A549 (cell line): ENCODE measurements around the gene IGSF23. TPM values are rescaled to one million over a fixed set of nuclear protein-coding genes. Genes with fewer than 3 reads are reported as not detected.

ENCODE experiments used
- ATAC-seq, 2 experiments: fragments of 200-7000 bp in 1 of 2; fragments of >200 bp in 1 of 2; cut with Nextera tagmentation in 1 of 2; cut with Tn5 transposase in 1 of 2; 3 replicates each; pipeline versions ENCODE4 v1.8.0 to v1.9.1; 2018 to 2020; ENCODE audit warnings: mild to moderate bottlenecking in 1 of 2, moderate library complexity in 1 of 2
- CTCF ChIA-PET: fragments of 300-600 bp; sonication (Branson Sonifier 250); formaldehyde crosslinking; extraction: SDS; loops from one replicate; lab custom pipeline; 2021; ENCODE audit warnings: antibody characterized with exemption, inconsistent platforms; lab: Yijun Ruan, JAX
- POLR2A ChIA-PET: fragments of 350-600 bp; formaldehyde crosslinking; extraction: SDS; loops from one replicate; lab custom pipeline; 2021; ENCODE audit warnings: antibody characterized with exemption, inconsistent platforms; lab: Yijun Ruan, JAX
- DNase-seq, 2 experiments: peaks; one replicate each; pipeline versions ENCODE4 v3.0.0 to v3.0.0-alpha.2; 2011 to 2016; ENCODE audit warnings: low read depth in 1 of 2, low spot score in 1 of 2
- FAIRE-seq: peaks from 2 replicates; lab custom pipeline; 2011; peaks lifted over from hg19 to GRCh38; lab: Jason Lieb, UNC
- H3K27ac ChIP-seq, 2 experiments: fragments of >200 bp; sonication (Bioruptor Twin); formaldehyde crosslinking; 3 replicates each; pipeline ENCODE4 v1.5.1; 2016 to 2017
- H3K4me1 ChIP-seq: fragments of >200 bp; sonication (Bioruptor Twin); formaldehyde crosslinking; 3 replicates; pipeline ENCODE4 v1.6.1; 2016
- H3K4me2 ChIP-seq: fragments of >200 bp; sonication (Bioruptor Twin); formaldehyde crosslinking; 3 replicates; pipeline ENCODE4 v1.6.1; 2016
- H3K4me3 ChIP-seq: fragments of >200 bp; sonication (Bioruptor Twin); formaldehyde crosslinking; 3 replicates; pipeline ENCODE4 v1.5.1; 2016
- H3K9me3 ChIP-seq: fragments of >200 bp; sonication (Bioruptor Twin); formaldehyde crosslinking; 3 replicates; pipeline ENCODE4 v1.6.1; 2016
- CHD2 ChIP-seq: fragments of 150-350 bp; IDR thresholded peaks from 2 replicates; pipeline ENCODE4 v1.6.1; 2014; ENCODE audit warnings: low read length; ENCODE audit not compliant: partially characterized antibody
- CHD4 ChIP-seq: fragments of 200-600 bp; sonication (generic); IDR thresholded peaks from 2 replicates; pipeline ENCODE4 v1.6.1; 2016; ENCODE audit warnings: antibody characterized with exemption, mild to moderate bottlenecking, borderline replicate concordance
- EP300 ChIP-seq, 2 experiments: fragments of >200 bp; sonication (Bioruptor Twin); formaldehyde crosslinking; IDR thresholded peaks; 2 replicates in 1 of 2; 3 replicates in 1 of 2; pipeline ENCODE4 v1.6.1; 2016 to 2017
- FOSB ChIP-seq: fragments of 250-450 bp; sonication (Bioruptor Pico); IDR thresholded peaks from 2 replicates; pipeline ENCODE4 v1.5.0; 2020; ENCODE audit warnings: mild to moderate bottlenecking, moderate library complexity
- FOXS1 ChIP-seq: fragments of 250-450 bp; sonication (Bioruptor Pico); IDR thresholded peaks from 2 replicates; pipeline ENCODE4 v1.5.0; 2020; ENCODE audit warnings: mild to moderate bottlenecking, moderate library complexity
- GATA3 ChIP-seq: IDR thresholded peaks from 2 replicates; pipeline ENCODE4 v1.6.1; 2012; ENCODE audit warnings: borderline replicate concordance
- HDAC2 ChIP-seq: fragments of 200-600 bp; sonication (generic); IDR thresholded peaks from 2 replicates; pipeline ENCODE4 v1.6.1; 2016
- HEYL ChIP-seq: fragments of 250-450 bp; sonication (Bioruptor Pico); IDR thresholded peaks from 2 replicates; pipeline ENCODE4 v1.8.0; 2021; ENCODE audit warnings: mild to moderate bottlenecking, moderate library complexity
- JUN ChIP-seq, 2 experiments: fragments of >200 bp; sonication (Bioruptor Twin); formaldehyde crosslinking; IDR thresholded peaks; 2 replicates in 1 of 2; 3 replicates in 1 of 2; pipeline ENCODE4 v1.6.1; 2016 to 2017
- KDM5A ChIP-seq: fragments of 200-600 bp; sonication (generic); IDR thresholded peaks from 2 replicates; pipeline ENCODE4 v1.6.1; 2016; ENCODE audit warnings: antibody characterized with exemption, mild to moderate bottlenecking
- PHF8 ChIP-seq: fragments of 200-600 bp; sonication (generic); IDR thresholded peaks from 2 replicates; pipeline ENCODE4 v1.6.1; 2016; ENCODE audit warnings: low read depth, mild to moderate bottlenecking, antibody characterized with exemption, moderate library complexity, borderline replicate concordance
- RNF2 ChIP-seq: fragments of 200-600 bp; sonication (generic); IDR thresholded peaks from 2 replicates; pipeline ENCODE4 v1.6.1; 2016; ENCODE audit warnings: low read depth, mild to moderate bottlenecking, antibody characterized with exemption, moderate library complexity, borderline replicate concordance
- TFCP2L1 ChIP-seq: fragments of 250-450 bp; sonication (Bioruptor Pico); IDR thresholded peaks from 2 replicates; pipeline ENCODE4 v1.5.0; 2021; ENCODE audit warnings: mild to moderate bottlenecking
- ZNF302 ChIP-seq: fragments of 250-450 bp; sonication (Bioruptor Pico); IDR thresholded peaks from 2 replicates; pipeline ENCODE4 v1.9.0; 2021; ENCODE audit warnings: inconsistent platforms, mild to moderate bottlenecking, moderate library complexity
- WGBS: methylation state at CpG from one replicate; pipeline ENCODE4 v1.1.6; 2017; ENCODE audit errors: missing lambda C conversion rate; 5-methylcytosine and 5-hydroxymethylcytosine counted together
- polyA plus RNA-seq, 4 experiments: library from polyadenylated mRNA; depleted of rRNA in 3 of 4; stranded (reverse); fragments of >200 nt; fragmentation: RNase III in 1 of 4; extraction: RNeasy Plus Mini Kit Qiagen cat#74134 plus additional on column Dnase treatment in 1 of 4; gene quantifications; 2 replicates in 3 of 4; 3 replicates in 1 of 4; pipeline ENCODE4 v1.2.3, GENCODE V29; 2011 to 2017
- TF ChIP-seq, protein P1 (sequence below): IDR thresholded peaks from 2 replicates; pipeline ENCODE4 v1.6.1; 2012
- TF ChIP-seq, protein P2 (sequence below): fragments of >200 bp; sonication (Bioruptor Twin); formaldehyde crosslinking; IDR thresholded peaks from 3 replicates; pipeline ENCODE4 v1.5.1; 2016
- TF ChIP-seq, protein P3 (sequence below): fragments of 250-450 bp; sonication (Bioruptor Pico); IDR thresholded peaks from 2 replicates; pipeline ENCODE4 v1.5.0; 2021; ENCODE audit warnings: mild to moderate bottlenecking, moderate library complexity, borderline replicate concordance
- TF ChIP-seq, protein P4 (sequence below): fragments of 250-450 bp; sonication (Bioruptor Pico); IDR thresholded peaks from 2 replicates; pipeline ENCODE4 v1.5.0; 2020; ENCODE audit warnings: low read depth, mild to moderate bottlenecking, moderate library complexity
- TF ChIP-seq, protein P5 (sequence below): fragments of >200 bp; sonication (Bioruptor Twin); formaldehyde crosslinking; IDR thresholded peaks from 3 replicates; pipeline ENCODE4 v1.6.1; 2016
- TF ChIP-seq, protein P6 (sequence below): fragments of 450-650 bp; IDR thresholded peaks from 2 replicates; pipeline ENCODE4 v1.6.1; 2014; ENCODE audit warnings: antibody characterized with exemption

Gene IGSF23
- polyA plus RNA-seq, 2 of the 4 experiments (the other 2 are of a cell fraction) = 0.14 to 0.35 TPM

DNA sequence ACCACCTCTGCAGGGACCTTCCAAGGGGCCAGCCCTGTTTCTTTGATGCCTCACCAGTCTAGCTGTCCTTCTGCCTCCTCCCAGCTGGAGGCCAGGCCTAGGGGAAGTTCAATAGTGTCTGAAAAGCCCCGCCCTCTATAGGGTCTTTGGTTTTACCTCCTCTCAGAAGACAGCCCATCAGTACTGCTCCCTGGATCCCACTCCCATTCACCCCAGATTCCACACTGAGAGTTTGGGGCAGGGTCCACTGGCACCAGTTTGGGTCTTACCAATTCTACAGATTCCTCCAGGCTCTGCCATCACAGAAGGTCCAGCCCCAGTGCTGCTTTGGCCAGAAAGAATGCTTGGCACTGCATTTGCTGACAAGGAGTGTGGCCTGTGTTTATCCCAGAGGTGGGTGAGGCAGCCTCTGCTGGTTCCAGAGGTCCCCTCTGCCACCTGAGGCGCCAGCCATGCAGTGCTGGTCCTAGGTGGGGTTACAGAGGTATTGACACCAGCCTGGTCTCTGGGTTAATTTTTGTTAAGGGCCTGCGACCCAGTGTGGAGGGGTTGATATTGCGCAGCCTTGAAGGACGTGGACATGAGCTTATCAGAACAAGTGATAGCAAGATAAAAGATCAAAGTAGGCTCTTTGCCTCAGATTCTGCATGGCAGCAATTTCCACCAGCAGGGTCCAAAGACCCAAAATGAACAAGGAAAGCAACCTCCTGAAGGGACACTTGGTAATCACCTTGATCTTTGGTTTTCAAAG is 41.4 kb upstream of the IGSF23 start:
- FAIRE-seq (no peak), ATAC-seq (peak in 1 of 2 experiments; percentile 11; a peak in 2 of 6 replicates)
- POLR2A ChIA-PET = no interaction called here
- Histone ChIP-seq H3K27ac (peak overlapping the region in 1 of 2 experiments; percentile 3; a peak in 1 of 6 replicates), H3K4me1 (peaks cover 8% of the 10 kb centered on the region), H3K4me3 (no peak overlapping the region)
- CTCF ChIA-PET = interaction anchor here (0.9 to 3.0 kb wide), 33 partner anchors 9 to 380 kb away, joined by 3 to 61 read pairs (median 8); partner anchors contain the start of gene NECTIN2
- TF ChIP-seq, protein P1, sequence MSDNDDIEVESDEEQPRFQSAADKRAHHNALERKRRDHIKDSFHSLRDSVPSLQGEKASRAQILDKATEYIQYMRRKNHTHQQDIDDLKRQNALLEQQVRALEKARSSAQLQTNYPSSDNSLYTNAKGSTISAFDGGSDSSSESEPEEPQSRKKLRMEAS = no peak
- TF ChIP-seq ZNF302 (CRISPR knock-in tag) (no peak), RNF2 (no peak), FOSB (CRISPR knock-in tag) (no peak), CHD4 (no peak), KDM5A (no peak), TFCP2L1 (no peak), HEYL (CRISPR knock-in tag) (no peak), HDAC2 (no peak), GATA3 (no peak), FOXS1 (CRISPR knock-in tag) (no peak), JUN (IDR thresholded peaks at IDR 0.05) (no peak), CHD2 (no peak), EP300 (IDR thresholded peaks at IDR 0.05) (no peak), PHF8 (no peak)
- TF ChIP-seq, protein P2, sequence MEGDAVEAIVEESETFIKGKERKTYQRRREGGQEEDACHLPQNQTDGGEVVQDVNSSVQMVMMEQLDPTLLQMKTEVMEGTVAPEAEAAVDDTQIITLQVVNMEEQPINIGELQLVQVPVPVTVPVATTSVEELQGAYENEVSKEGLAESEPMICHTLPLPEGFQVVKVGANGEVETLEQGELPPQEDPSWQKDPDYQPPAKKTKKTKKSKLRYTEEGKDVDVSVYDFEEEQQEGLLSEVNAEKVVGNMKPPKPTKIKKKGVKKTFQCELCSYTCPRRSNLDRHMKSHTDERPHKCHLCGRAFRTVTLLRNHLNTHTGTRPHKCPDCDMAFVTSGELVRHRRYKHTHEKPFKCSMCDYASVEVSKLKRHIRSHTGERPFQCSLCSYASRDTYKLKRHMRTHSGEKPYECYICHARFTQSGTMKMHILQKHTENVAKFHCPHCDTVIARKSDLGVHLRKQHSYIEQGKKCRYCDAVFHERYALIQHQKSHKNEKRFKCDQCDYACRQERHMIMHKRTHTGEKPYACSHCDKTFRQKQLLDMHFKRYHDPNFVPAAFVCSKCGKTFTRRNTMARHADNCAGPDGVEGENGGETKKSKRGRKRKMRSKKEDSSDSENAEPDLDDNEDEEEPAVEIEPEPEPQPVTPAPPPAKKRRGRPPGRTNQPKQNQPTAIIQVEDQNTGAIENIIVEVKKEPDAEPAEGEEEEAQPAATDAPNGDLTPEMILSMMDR = no peak
- TF ChIP-seq, protein P3, sequence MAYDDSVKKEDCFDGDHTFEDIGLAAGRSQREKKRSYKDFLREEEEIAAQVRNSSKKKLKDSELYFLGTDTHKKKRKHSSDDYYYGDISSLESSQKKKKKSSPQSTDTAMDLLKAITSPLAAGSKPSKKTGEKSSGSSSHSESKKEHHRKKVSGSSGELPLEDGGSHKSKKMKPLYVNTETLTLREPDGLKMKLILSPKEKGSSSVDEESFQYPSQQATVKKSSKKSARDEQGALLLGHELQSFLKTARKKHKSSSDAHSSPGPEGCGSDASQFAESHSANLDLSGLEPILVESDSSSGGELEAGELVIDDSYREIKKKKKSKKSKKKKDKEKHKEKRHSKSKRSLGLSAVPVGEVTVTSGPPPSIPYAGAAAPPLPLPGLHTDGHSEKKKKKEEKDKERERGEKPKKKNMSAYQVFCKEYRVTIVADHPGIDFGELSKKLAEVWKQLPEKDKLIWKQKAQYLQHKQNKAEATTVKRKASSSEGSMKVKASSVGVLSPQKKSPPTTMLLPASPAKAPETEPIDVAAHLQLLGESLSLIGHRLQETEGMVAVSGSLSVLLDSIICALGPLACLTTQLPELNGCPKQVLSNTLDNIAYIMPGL (CRISPR knock-in tag) = no peak
- TF ChIP-seq, protein P4, sequence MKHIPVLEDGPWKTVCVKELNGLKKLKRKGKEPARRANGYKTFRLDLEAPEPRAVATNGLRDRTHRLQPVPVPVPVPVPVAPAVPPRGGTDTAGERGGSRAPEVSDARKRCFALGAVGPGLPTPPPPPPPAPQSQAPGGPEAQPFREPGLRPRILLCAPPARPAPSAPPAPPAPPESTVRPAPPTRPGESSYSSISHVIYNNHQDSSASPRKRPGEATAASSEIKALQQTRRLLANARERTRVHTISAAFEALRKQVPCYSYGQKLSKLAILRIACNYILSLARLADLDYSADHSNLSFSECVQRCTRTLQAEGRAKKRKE (CRISPR knock-in tag) = no peak
- TF ChIP-seq, protein P5, sequence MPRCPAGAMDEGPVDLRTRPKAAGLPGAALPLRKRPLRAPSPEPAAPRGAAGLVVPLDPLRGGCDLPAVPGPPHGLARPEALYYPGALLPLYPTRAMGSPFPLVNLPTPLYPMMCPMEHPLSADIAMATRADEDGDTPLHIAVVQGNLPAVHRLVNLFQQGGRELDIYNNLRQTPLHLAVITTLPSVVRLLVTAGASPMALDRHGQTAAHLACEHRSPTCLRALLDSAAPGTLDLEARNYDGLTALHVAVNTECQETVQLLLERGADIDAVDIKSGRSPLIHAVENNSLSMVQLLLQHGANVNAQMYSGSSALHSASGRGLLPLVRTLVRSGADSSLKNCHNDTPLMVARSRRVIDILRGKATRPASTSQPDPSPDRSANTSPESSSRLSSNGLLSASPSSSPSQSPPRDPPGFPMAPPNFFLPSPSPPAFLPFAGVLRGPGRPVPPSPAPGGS = no peak
- TF ChIP-seq, protein P6, sequence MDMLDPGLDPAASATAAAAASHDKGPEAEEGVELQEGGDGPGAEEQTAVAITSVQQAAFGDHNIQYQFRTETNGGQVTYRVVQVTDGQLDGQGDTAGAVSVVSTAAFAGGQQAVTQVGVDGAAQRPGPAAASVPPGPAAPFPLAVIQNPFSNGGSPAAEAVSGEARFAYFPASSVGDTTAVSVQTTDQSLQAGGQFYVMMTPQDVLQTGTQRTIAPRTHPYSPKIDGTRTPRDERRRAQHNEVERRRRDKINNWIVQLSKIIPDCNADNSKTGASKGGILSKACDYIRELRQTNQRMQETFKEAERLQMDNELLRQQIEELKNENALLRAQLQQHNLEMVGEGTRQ = no peak
- TF ChIP-seq, all 56 proteins: peak for 0
- WGBS = 90% methylated on average over 5 of the region's 5 CpGs
- DNase-seq = no peak
- H3K4me2 ChIP-seq = no peak overlapping the region
- H3K9me3 ChIP-seq = no peaks in the 10 kb centered on the region
